GM23248 (cell line): ENCODE data around the gene ELFN1. TPM values are rescaled to one million over a fixed set of nuclear protein-coding genes. Genes with fewer than 3 reads are reported as not detected.

Source experiments
- DNase-seq: peaks from one replicate; pipeline ENCODE4 v3.0.0-alpha.2; 2015
- H2AFZ ChIP-seq: fragments of 200-600 bp; sonication (generic); 2 replicates; pipeline ENCODE4 v1.6.1; 2016; ENCODE audit warnings: antibody characterized with exemption
- H3F3A ChIP-seq: fragments of 200-600 bp; sonication (generic); 2 replicates; pipeline ENCODE4 v1.6.1; 2016; ENCODE audit warnings: mild to moderate bottlenecking, antibody characterized with exemption, mixed run types; ENCODE audit not compliant: insufficient read depth
- H3K27ac ChIP-seq: fragments of 200-600 bp; sonication (generic); 2 replicates; pipeline ENCODE4 v1.5.1; 2016; ENCODE audit warnings: mild to moderate bottlenecking
- H3K27me3 ChIP-seq: fragments of 200-600 bp; sonication (generic); replicated peaks from 2 replicates; pipeline ENCODE4 v1.6.1; 2016; ENCODE audit warnings: mild to moderate bottlenecking; ENCODE audit not compliant: insufficient read depth
- H3K36me3 ChIP-seq: fragments of 200-600 bp; sonication (generic); 2 replicates; pipeline ENCODE4 v1.6.1; 2016; ENCODE audit warnings: low read depth, mild to moderate bottlenecking
- H3K4me1 ChIP-seq: fragments of 200-600 bp; sonication (generic); 2 replicates; pipeline ENCODE4 v1.6.1; 2016; ENCODE audit warnings: mild to moderate bottlenecking; ENCODE audit not compliant: insufficient read depth
- H3K4me2 ChIP-seq: fragments of 200-600 bp; sonication (generic); one replicate; pipeline ENCODE4 v1.6.1; 2016; ENCODE audit warnings: mild to moderate bottlenecking; ENCODE audit not compliant: unreplicated experiment
- H3K4me3 ChIP-seq: fragments of 200-600 bp; sonication (generic); 2 replicates; pipeline ENCODE4 v1.5.1; 2016; ENCODE audit warnings: mild to moderate bottlenecking
- H3K79me2 ChIP-seq: fragments of 200-600 bp; sonication (generic); 2 replicates; pipeline ENCODE4 v1.6.1; 2016; ENCODE audit warnings: mild to moderate bottlenecking; ENCODE audit not compliant: insufficient read depth
- H3K9ac ChIP-seq: fragments of 200-600 bp; sonication (generic); 2 replicates; pipeline ENCODE4 v1.6.1; 2016; ENCODE audit warnings: mild to moderate bottlenecking
- H3K9me2 ChIP-seq: fragments of 200-600 bp; sonication (generic); 2 replicates; pipeline ENCODE4 v1.6.1; 2016; ENCODE audit warnings: mixed run types, mild to moderate bottlenecking, moderate library complexity; ENCODE audit not compliant: insufficient read depth
- H3K9me3 ChIP-seq: fragments of 200-600 bp; sonication (generic); one replicate; pipeline ENCODE4 v1.6.1; 2017; ENCODE audit warnings: low read depth
- H4K20me1 ChIP-seq: fragments of 200-600 bp; sonication (generic); 2 replicates; pipeline ENCODE4 v1.6.0; 2016; ENCODE audit not compliant: insufficient read depth
- EZH2 ChIP-seq: fragments of 200-600 bp; sonication (generic); IDR thresholded peaks from 2 replicates; pipeline ENCODE4 v1.6.1; 2018; ENCODE audit warnings: antibody characterized with exemption, mild to moderate bottlenecking; ENCODE audit not compliant: insufficient read depth, poor library complexity, severe bottlenecking
- EZH2phosphoT487 ChIP-seq: fragments of 200-600 bp; sonication (generic); IDR thresholded peaks from 2 replicates; pipeline ENCODE4 v1.6.1; 2018; ENCODE audit warnings: antibody characterized with exemption, moderate library complexity, mild to moderate bottlenecking, low read depth; ENCODE audit not compliant: insufficient read depth
- WGBS, 2 experiments: methylation state at CpG; one replicate each; pipeline ENCODE4 v1.1.6; 2015 to 2017; ENCODE audit warnings: low lambda C conversion rate in 2 of 2, low coverage in 1 of 2; ENCODE audit errors: missing lambda C conversion rate in 2 of 2; 5-methylcytosine and 5-hydroxymethylcytosine counted together
- in situ Hi-C: fragments of 300-500 bp; cut with MboI; formaldehyde crosslinking; loops from 2 replicates; pipeline ENCODE4 v1.15.0; 2020
- polyA plus RNA-seq: library from polyadenylated mRNA; unstranded; fragments of >200 nt; fragmentation: Nextera tagmentation; extraction: Ambion mirVana; gene quantifications from 2 replicates; pipeline ENCODE4 v1.2.1, GENCODE V29; 2016
- total RNA-seq: library from RNA; depleted of rRNA; stranded (reverse); fragments of >200 nt; shearing (Covaris generic); gene quantifications from 2 replicates; pipeline ENCODE4 v1.2.3, GENCODE V29; 2014; rRNA removed

The ELFN1 gene
- total and polyA plus RNA-seq, 2 experiments from 2014 or later = 0.13 to 6.2 TPM

- H3K27ac ChIP-seq = no peak overlapping the region
- H3K36me3 ChIP-seq = no peaks in the 10 kb centered on the region
- 72 to 78% methylated on average over 9 of the region's 9 CpGs for WGBS, 2 experiments
- TF ChIP-seq EZH2 (no peak), EZH2phosphoT487 (no peak)
- no peak overlapping the region for H3K4me2 ChIP-seq
- no peak overlapping the region for H3K9ac ChIP-seq
- H3K27me3 ChIP-seq = peaks cover 9% of the 10 kb centered on the region
- no peaks in the 10 kb centered on the region for H4K20me1 ChIP-seq
- DNase-seq = no peak
- no peaks in the 10 kb centered on the region for H3K79me2 ChIP-seq
- no peaks in the 10 kb centered on the region for H3F3A ChIP-seq
- no peaks in the 10 kb centered on the region for H3K9me2 ChIP-seq
- H3K4me1 ChIP-seq = no peaks in the 10 kb centered on the region
- no peak overlapping the region for H3K4me3 ChIP-seq
- in situ Hi-C loops = no loop called here
- no peaks in the 10 kb centered on the region for H3K9me3 ChIP-seq
- no peak overlapping the region for H2AFZ ChIP-seq
Observed at GRCh38 chr7:1787241-1787640, 117.2 kb downstream of the ELFN1 start.

GRCh38 chr7:1787681-1788235 lies 117.7 kb downstream of the ELFN1 start:
- DNase-seq = no peak
- no peak overlapping the region for H3K4me3 ChIP-seq
- no peaks in the 10 kb centered on the region for H4K20me1 ChIP-seq
- no peak overlapping the region for H3K9ac ChIP-seq
- H3K4me1 ChIP-seq = no peaks in the 10 kb centered on the region
- WGBS, 2 experiments = 64 to 76% methylated on average over 18 of the region's 18 CpGs
- no peaks in the 10 kb centered on the region for H3K79me2 ChIP-seq
- H3K36me3 ChIP-seq = no peaks in the 10 kb centered on the region
- no peak overlapping the region for H3K27ac ChIP-seq
- no peaks in the 10 kb centered on the region for H3K9me2 ChIP-seq
- peaks cover 9% of the 10 kb centered on the region for H3K27me3 ChIP-seq
- TF ChIP-seq EZH2phosphoT487 (no peak), EZH2 (no peak)
- in situ Hi-C loops = no loop called here
- no peaks in the 10 kb centered on the region for H3K9me3 ChIP-seq
- H2AFZ ChIP-seq = no peak overlapping the region
- H3K4me2 ChIP-seq = no peak overlapping the region
- H3F3A ChIP-seq = no peaks in the 10 kb centered on the region

GRCh38 chr7:1794888-1795542 lies 124.9 kb downstream of the ELFN1 start:
- Histone ChIP-seq H3K79me2 (no peaks in the 10 kb centered on the region), H3K27me3 (peaks cover 8% of the 10 kb centered on the region; the same call in 1 of the 2 replicates), H3K9ac (no peak overlapping the region), H3K4me1 (no peaks in the 10 kb centered on the region), H3K9me3 (no peaks in the 10 kb centered on the region), H3K27ac (no peak overlapping the region), H3K36me3 (no peaks in the 10 kb centered on the region), H4K20me1 (no peaks in the 10 kb centered on the region), H3K4me3 (no peak overlapping the region), H3F3A (no peaks in the 10 kb centered on the region), H2AFZ (no peak overlapping the region), H3K9me2 (no peaks in the 10 kb centered on the region), H3K4me2 (no peak overlapping the region)
- in situ Hi-C loops = no loop called here
- DNase-seq = no peak
- TF ChIP-seq EZH2phosphoT487 (no peak), EZH2 (no peak)
- WGBS, 2 experiments = 0 to 3% methylated on average over 1 of the region's 1 CpG

Other genes with a start within 250 kb of the ELFN1 start
- 10.6 and 12.2 TPM in 2 replicates for gene MICALL2, start 210.8 kb upstream of the ELFN1 start, total RNA-seq
- gene MICALL2, start 210.8 kb upstream of the ELFN1 start, polyA plus RNA-seq = 6.4 and 7.5 TPM in 2 replicates
- gene INTS1, start 165.9 kb upstream of the ELFN1 start, total RNA-seq = 44.4 and 44.7 TPM in 2 replicates
- 24.8 and 25.4 TPM in 2 replicates for gene INTS1, start 165.9 kb upstream of the ELFN1 start, polyA plus RNA-seq
- gene MAFK, start 139.6 kb upstream of the ELFN1 start, total RNA-seq = 35.0 and 45.9 TPM in 2 replicates
- gene MAFK, start 139.6 kb upstream of the ELFN1 start, polyA plus RNA-seq = 3.5 and 3.8 TPM in 2 replicates
- gene TMEM184A, start 114.1 kb upstream of the ELFN1 start, total RNA-seq = not detected in 2 replicates
- gene TMEM184A, start 114.1 kb upstream of the ELFN1 start, polyA plus RNA-seq = not detected in 2 replicates
- gene PSMG3, start 100.2 kb upstream of the ELFN1 start, total RNA-seq = 28.3 and 36.8 TPM in 2 replicates
- gene PSMG3, start 100.2 kb upstream of the ELFN1 start, polyA plus RNA-seq = 56.2 and 58.1 TPM in 2 replicates